Activated CD8-positive, alpha-beta memory T cell treated with anti-CD3 and anti-CD28 coated beads, Interleukin-2, amount 50 U/mL, for 24 hours (primary cell): Measurements from ENCODE around the gene SMAD1.
"Not testable (repeated sequence)": the region's sequence is repeated elsewhere in the genome, so short reads cannot be mapped to it uniquely, and the experiment has no call there.

Source experiments
- DNase-seq: peaks from one replicate; pipeline ENCODE4 v3.0.0-alpha.2; 2020; ENCODE audit errors: extremely low read depth

SMAD1 gene

DNA sequence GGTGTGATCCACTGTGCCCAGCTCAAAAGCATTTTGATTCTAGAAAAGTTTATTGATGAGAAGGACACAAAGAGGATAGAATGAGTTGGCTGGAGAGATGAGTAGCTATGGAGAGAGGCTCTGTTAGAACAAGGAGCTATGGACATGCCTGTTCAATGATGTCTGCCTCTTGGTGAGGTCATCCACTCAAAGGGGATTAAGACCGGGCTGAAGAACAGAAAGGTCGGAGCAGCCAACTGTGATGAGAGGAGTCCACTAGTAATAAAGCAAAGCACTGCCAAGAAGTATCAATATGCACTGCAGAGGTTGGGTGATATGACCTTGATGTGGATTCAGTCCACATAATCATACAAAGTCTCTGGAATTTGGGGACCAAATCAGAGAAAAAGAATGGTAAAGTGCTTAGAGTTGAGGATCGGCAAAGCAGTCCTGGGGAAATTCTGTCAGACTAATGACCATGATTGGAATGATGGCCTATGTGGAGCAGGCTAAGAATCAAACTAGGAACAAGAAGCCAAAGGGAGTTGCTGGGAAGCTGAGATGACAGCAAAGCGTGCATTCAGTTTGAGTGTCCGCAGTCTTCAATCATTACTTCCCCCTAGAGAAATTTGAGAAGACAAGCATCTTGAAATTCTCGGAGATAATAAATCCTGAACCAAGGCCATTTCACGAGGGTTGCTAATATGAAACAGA lies 81.8 kb downstream of the SMAD1 start:
- no peak for DNase-seq

DNA sequence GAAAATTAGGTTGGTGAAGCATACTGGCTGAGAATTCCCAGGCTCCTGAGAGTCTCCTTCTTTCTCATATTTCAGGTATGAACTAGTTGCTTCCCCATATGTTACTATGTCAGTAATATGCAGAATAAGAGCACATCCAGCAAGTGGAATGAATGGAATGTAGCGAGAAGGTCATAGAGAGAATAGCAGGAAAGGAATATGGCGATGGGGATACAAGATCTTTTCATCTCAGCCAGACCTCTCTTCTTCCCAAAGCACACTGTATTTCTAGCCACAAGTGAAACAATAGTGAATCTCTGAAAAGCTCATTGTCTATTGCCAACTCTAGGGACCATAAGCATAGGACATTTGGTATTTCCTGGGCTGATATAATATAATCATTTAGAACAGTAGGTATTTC lies 82.9 kb downstream of the SMAD1 start:
- DNase-seq: no peak

DNA sequence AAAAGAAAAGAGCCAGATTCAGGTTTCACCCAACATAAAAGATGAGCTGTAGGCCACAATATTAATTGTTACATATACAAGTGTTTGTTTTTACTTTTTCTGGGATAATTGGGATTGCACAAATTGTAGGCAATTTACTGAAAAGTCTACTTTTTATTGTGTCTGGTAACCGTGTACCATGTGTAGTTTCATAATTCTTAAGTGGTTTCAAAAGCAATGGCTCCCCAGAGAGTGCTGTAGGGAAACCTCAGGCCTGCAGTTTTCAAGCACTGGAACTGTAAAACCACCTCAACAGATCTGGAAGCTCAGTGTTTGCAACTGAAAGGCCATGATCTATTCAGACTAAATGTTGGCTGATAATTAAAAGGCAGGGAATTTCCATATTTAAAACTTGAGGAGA lies 83.7 kb downstream of the SMAD1 start:
- no peak for DNase-seq

DNA sequence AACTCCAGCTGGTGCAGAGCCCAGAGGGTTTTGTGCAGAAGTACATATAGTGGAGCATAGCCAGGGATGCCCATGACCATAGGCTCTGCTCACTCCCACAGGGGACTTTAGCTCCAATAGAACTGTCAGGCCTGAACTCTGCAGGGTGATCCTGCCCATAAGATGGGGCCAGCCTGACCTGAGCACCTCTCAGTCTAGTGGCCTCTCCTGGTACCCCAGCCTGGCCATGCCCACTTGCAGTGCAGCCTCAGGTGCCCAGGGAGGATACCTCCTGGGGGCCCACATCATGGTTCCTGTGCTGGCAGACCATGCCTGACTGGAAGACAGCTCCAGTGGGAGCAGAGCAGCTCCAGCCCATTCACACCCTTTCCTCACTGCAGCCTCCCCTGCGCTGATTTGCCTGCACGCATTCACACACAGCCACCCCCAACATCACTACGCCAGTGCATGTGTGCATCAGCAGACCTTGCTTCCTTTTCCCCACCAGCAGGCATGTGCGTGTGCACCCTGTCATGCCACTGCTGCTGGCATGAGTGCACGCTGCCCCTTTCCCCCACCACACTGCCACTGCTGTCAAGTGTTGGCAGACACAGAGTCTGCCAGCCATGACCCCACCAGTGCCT lies 84.5 kb downstream of the SMAD1 start:
- DNase-seq: no peak

DNA sequence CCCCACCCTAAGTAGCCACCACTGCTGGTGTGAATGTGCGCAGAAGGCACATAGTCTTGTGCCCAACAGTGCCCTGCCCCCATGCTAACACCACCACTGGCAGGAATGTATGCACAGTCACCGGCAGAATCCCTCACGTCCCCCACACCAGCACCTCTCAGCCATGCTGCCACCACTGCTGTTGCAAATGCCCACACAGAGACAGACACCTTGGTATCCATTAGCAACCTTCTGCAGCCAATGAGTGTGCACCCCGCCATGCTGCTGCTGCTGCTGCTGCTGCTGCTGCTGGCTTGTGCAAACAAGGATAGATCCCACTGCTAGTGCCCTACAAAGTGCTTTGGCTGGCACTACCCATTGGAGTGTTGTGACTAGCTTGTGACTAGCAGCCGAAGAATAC lies 85.1 kb downstream of the SMAD1 start:
- DNase-seq: no peak

DNA sequence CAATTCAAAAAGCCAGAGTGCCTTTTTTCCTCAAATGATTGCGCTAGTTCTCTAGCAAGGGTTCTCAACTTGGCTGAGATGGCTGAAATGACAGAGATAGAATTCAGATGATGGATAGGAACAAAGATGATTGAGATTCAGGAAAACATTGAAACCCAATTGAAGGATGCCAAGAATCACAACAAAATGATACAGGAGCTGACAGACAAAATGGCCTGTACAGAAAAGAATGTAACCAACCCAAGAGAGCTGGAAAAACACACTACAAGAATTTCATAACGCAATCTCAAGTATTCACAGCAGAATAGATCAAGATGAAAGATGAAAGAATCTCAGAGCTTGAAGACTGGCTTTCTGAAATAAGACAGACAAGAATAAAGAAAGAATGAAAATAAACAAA lies 85.9 kb downstream of the SMAD1 start:
- DNase-seq: no peak

DNA sequence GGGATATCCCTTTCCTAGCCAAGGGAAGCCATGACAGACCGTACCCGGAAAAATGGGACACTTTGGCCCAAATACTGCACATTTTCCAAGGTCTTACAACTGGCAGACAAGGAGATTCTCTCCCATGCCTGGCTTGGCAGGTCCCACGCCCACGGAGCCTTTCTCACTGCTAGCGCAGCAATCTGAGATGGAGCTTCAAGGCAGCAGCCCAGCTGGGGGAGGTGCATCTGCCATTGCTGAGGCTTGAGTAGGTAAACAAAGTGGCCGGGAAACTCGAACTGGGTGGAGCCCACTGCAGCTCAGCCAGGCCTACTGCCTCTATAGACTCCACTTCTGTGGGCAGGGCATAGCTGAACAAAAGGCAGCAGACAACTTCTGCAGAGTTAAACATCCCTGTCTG lies 92.9 kb downstream of the SMAD1 start:
- not testable (repeated sequence) for DNase-seq

DNA sequence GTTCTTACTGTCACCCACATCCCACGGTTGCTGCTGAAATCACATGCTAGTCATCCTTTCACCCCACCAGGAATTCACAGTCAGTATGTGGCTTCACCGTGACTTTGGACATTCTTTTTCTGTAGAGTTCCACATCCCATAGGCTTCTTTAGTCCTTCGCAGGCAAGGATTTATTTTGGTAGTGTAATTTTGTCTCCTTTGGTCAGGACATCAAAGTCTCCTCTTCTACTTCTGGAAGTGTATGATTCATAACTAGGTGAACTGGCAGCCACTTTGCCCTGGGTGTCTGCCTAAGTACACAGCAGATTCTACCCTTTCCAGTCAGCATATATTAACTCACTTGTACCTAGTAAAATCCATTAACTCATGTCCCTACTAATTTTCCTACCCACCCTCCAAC lies 99.3 kb downstream of the SMAD1 start:
- no peak for DNase-seq

DNA sequence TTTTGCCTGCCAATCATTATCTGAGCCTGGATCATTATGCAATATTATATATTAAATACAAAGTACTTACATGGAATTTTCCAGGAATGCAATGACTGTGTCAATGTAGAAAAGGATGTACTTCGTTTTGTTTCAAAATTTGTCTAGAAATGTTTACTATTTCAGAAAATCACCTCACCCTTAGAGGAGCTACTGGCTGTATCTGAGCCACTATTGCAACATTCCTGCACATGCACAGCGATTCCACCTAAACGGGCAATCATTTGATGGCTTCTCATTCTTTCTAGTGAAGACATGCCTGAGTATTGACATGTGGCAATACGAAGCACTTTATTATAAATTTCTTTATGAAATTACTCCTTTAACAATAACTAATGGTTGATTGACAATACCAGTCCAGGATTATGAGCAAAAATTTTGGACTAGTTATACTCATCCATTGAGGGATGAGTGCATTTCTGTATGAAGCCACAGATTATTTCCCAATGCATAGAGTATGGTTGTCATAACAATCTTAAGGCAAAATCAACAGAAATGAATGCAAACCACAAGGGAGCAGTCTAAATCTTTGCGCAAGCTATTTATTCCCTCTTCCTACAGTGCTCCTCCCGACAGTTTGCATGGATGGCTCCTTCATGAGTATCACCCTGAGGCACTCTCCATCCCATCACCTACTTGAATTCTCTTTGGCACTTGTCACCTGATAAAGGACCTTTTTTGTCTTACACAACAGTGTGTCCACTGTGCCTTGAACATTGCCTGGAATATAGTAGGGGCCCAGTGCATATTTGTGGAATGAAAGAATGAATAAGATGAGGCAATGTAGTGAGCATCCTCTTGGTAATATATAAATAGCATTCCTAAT lies 101.8 kb downstream of the SMAD1 start:
- no peak for DNase-seq

DNA sequence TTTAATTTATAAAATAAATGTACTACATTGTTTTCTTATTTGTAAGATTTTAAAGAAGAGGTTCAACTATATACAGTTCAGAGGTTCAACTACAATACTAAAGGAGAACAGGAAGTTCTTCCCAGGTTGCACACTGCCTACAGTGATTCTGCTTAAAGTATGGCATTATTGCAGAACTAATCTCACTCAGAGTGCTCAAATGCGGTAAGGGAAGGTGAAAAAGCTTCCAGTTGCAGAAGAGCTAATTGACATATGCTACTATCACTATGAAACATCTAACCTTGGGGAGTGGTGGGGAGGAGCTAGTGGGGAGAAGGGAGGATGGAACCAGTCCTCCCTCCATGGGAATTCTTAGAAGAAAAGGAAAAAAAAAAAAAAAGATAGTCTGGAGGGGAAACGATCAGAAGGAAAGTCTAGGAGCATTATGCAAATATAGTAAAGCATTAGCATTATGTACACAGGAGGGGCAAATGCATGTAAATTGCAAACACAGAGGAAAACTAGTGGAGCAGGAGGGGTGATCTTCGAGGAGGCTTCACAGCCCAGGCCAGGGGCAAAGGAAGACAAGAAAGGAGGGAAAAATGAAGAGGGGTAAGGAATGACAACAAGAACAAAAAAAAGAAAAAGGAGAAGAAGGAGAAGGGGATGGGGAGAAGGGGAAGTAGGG lies 105.6 kb downstream of the SMAD1 start:
- no peak for DNase-seq

DNA sequence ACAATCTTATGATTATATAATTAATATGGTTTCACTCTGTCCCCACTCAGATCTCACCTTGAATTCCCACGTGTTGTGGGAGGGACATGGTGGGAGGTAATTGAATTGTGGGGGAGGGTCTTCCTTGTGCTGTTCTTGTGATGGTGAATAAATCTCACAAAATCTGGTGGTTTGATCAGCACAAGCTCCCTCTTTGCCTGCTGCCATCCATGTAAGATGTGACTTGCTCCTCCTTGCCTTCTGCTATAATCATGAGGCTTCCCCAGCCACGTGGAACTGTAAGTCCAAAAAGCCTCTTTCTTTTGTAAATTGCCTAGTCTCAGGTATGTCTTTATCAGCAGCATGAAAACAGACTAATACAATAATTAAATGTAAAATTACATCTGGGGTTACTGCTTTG lies 107.7 kb downstream of the SMAD1 start:
- DNase-seq: not testable (repeated sequence)

DNA sequence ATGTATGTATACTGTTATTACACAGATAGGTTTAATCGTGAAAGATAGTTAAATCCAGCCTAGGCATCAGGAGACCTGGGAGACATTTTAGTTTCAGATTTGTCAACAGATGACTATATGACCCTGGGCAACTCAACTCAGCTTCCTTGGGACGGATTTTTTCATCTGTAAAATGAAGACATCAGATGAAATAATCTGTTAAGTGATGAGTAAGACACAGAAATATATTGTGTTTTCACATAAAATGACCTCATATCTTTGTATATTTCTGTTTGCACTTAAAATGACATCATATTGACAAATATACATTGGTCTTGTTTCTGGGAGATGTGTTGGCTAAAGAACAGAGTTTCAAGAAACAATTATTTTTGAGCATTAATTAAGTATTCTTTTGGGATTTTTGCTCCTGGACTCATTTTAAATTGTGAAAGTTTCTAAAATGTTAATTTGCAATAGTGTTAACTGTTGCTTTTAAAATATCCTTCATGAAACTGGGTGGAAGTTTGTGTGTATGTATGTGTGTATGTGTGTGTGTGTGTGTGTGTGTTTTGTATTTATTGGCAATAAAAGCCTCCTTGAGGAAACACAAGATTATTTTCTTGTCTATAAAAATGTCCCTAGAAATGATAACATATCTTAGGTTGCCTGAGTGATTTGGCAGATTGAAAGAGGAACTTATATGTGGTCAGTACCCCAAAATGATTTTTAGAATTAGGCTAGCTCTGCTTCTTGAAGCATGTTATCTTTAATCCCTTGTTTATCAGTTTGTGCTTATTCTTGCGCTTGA lies 108.5 kb downstream of the SMAD1 start:
- no peak for DNase-seq

DNA sequence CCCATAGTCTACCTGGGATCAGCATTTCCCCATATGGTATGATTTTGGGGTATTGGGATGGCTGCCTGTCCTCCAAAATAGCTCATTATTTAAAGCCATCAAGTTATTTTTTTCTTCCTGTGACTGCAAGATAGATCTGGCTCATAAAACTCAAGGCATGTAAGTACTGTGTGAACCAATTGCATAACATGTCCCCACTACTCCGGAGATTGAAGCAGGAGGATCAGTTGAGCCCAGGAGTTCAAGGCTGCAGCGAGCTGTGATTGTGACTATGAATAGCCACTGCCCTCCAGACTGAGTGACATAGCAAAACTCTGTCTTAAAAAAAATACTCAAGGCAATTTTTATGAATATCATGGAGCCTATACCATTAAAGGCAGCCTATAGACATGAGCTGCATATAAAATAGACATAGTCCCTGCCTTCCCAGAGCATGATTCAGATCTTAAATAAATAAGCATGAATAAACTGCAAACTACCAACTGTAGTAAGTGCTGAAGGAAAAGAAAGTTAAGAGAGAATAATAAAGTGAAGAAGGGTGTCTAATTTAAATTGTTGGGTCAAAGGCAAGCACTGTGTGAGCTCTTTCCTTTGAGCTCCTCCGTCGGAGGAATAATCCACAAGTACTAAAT lies 120.6 kb downstream of the SMAD1 start:
- DNase-seq: no peak

DNA sequence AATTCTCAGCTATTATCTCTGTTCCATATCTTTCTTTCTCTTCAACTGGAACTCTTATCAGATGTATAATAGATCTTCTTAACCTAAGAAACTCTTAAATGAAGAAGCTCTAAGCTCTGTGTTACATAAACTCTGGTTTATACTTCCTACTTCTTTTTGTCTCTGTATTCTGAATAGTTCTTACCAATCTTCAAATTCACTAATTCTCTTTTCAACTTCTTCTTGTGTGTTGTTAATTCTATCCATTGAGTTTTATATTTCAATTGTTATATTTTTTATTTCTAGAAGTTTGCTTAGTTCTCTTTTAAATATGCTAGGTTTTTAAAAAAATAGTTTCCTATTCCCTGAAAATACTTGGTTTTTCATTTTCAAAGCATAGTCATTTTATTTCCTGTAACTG lies 124.3 kb downstream of the SMAD1 start:
- DNase-seq: no peak
